IMR-90 (cell line): ENCODE measurements around the gene TRDN. TPM values are rescaled to one million over a fixed set of nuclear protein-coding genes. Genes with fewer than 3 reads are reported as not detected.
A peak's percentile ranks its signal among the peaks of the same experiment; 100 is the strongest.

Experiments used
- ATAC-seq: fragments of 200-7000 bp; cut with Tn5 transposase; 2 replicates; pipeline ENCODE4 v1.9.1; 2020; ENCODE audit warnings: low read depth, mild to moderate bottlenecking, moderate library complexity
- BruUV-seq: library from RNA; stranded (reverse); fragments of 400-500 nt; replicated peaks from 2 replicates; lab custom pipeline; 2021; lab: Mats Ljungman, UMichigan
- CTCF ChIA-PET: fragments of 300-600 bp; formaldehyde crosslinking; extraction: SDS; loops from one replicate; lab custom pipeline; 2021; ENCODE audit warnings: antibody characterized with exemption; lab: Yijun Ruan, JAX
- POLR2A ChIA-PET: fragments of 300-600 bp; sonication (Branson Sonifier 250); formaldehyde crosslinking; loops from one replicate; lab custom pipeline; 2022; ENCODE audit warnings: antibody characterized with exemption; ENCODE audit not compliant: unreplicated experiment; lab: Charles Lee
- DNase-seq: peaks from one replicate; pipeline ENCODE4 v3.0.0; 2013
- H2AFZ ChIP-seq: replicated peaks from 2 replicates; pipeline ENCODE3; 2013; ENCODE audit warnings: low read length, mild to moderate bottlenecking; ENCODE audit not compliant: poor library complexity
- H2AK5ac ChIP-seq: 2 replicates; pipeline ENCODE4 v1.6.1; 2013; ENCODE audit warnings: low read depth, low read length, inconsistent platforms
- H2AK9ac ChIP-seq: replicated peaks from 2 replicates; pipeline ENCODE3; 2013; ENCODE audit warnings: mild to moderate bottlenecking, low read depth, low read length, moderate library complexity; ENCODE audit not compliant: poor library complexity
- H2BK120ac ChIP-seq: 2 replicates; pipeline ENCODE4 v1.6.1; 2013; ENCODE audit warnings: low read depth, low read length, inconsistent platforms
- H2BK15ac ChIP-seq: 3 replicates; pipeline ENCODE4 v1.6.1; 2013; ENCODE audit warnings: low read depth, low read length, inconsistent platforms
- H2BK20ac ChIP-seq: 2 replicates; pipeline ENCODE4 v1.6.1; 2013; ENCODE audit warnings: low read depth, mild to moderate bottlenecking, inconsistent platforms, low read length, moderate library complexity
- H2BK5ac ChIP-seq: 2 replicates; pipeline ENCODE4 v1.6.1; 2013; ENCODE audit warnings: mild to moderate bottlenecking, low read depth, low read length, inconsistent platforms; ENCODE audit not compliant: poor library complexity, severe bottlenecking
- H3K14ac ChIP-seq: replicated peaks from 2 replicates; pipeline ENCODE4 v1.6.1; 2013; ENCODE audit warnings: low read depth, low read length, inconsistent platforms
- H3K18ac ChIP-seq: 2 replicates; pipeline ENCODE4 v1.6.1; 2013; ENCODE audit warnings: low read depth, low read length, control low read depth
- H3K23ac ChIP-seq: 2 replicates; pipeline ENCODE4 v1.6.1; 2013; ENCODE audit warnings: low read depth, low read length, inconsistent platforms
- H3K27ac ChIP-seq: 2 replicates; pipeline ENCODE4 v1.5.1; 2013; ENCODE audit warnings: mild to moderate bottlenecking, control low read depth, low read length; ENCODE audit not compliant: insufficient read depth
- H3K27me3 ChIP-seq: 2 replicates; pipeline ENCODE4 v1.6.1; 2013; ENCODE audit warnings: low read length; ENCODE audit not compliant: control insufficient read depth, insufficient read depth
- H3K36me3 ChIP-seq: 2 replicates; pipeline ENCODE4 v1.6.1; 2013; ENCODE audit warnings: low read length, mixed read lengths; ENCODE audit not compliant: control insufficient read depth, insufficient read depth
- H3K4ac ChIP-seq: 2 replicates; pipeline ENCODE4 v1.6.1; 2013; ENCODE audit warnings: low read depth, low read length, inconsistent platforms
- H3K4me1 ChIP-seq: 2 replicates; pipeline ENCODE4 v1.6.1; 2013; ENCODE audit warnings: low read length, mixed read lengths; ENCODE audit not compliant: control insufficient read depth, insufficient read depth
- H3K4me2 ChIP-seq: 2 replicates; pipeline ENCODE4 v1.6.1; 2013; ENCODE audit warnings: low read depth, mild to moderate bottlenecking, control low read depth, low read length, moderate library complexity
- H3K4me3 ChIP-seq: 2 replicates; pipeline ENCODE4 v1.5.1; 2013; ENCODE audit warnings: low read depth, mild to moderate bottlenecking, control low read depth, low read length, moderate library complexity; ENCODE audit not compliant: insufficient read depth
- H3K56ac ChIP-seq: 2 replicates; pipeline ENCODE4 v1.6.1; 2013; ENCODE audit warnings: low read length, inconsistent platforms; ENCODE audit not compliant: insufficient read depth; ENCODE audit errors: extremely low read depth
- H3K79me1 ChIP-seq, 2 experiments: 2 replicates each; pipeline ENCODE4 v1.6.1; 2013; ENCODE audit warnings: low read length in 2 of 2, inconsistent platforms in 1 of 2, low read depth in 1 of 2
- H3K9ac ChIP-seq: 2 replicates; pipeline ENCODE4 v1.6.1; 2013; ENCODE audit warnings: low read depth, low read length, control low read depth
- H3K9me1 ChIP-seq: 2 replicates; pipeline ENCODE4 v1.6.1; 2013; ENCODE audit warnings: low read length, inconsistent platforms; ENCODE audit not compliant: insufficient read depth
- H3K9me3 ChIP-seq: 2 replicates; pipeline ENCODE4 v1.6.1; 2013; ENCODE audit warnings: low read length; ENCODE audit not compliant: control insufficient read depth, insufficient read depth
- H4K20me1 ChIP-seq: 2 replicates; pipeline ENCODE4 v1.6.1; 2013; ENCODE audit warnings: low read length, inconsistent platforms; ENCODE audit not compliant: insufficient read depth
- H4K5ac ChIP-seq: 2 replicates; pipeline ENCODE4 v1.6.1; 2013; ENCODE audit warnings: mild to moderate bottlenecking, low read depth, low read length, control low read depth
- H4K8ac ChIP-seq, 2 experiments: 2 replicates each; pipeline ENCODE4 v1.6.1; 2013; ENCODE audit warnings: low read depth in 2 of 2, low read length in 2 of 2, control low read depth in 1 of 2, inconsistent platforms in 1 of 2
- H4K91ac ChIP-seq: 2 replicates; pipeline ENCODE4 v1.6.1; 2013; ENCODE audit warnings: low read depth, low read length, inconsistent platforms; ENCODE audit not compliant: insufficient read depth
- CEBPB ChIP-seq: IDR thresholded peaks from 2 replicates; pipeline ENCODE4 v1.6.1; 2012; ENCODE audit warnings: low read depth, low read length, improper control_type of control experiment
- MXI1 ChIP-seq: IDR thresholded peaks from 2 replicates; pipeline ENCODE4 v1.6.1; 2012; ENCODE audit warnings: low read depth, mild to moderate bottlenecking, low read length, moderate library complexity, borderline replicate concordance
- POLR2A ChIP-seq: IDR thresholded peaks from 2 replicates; pipeline ENCODE4 v1.6.1; 2012; ENCODE audit warnings: mild to moderate bottlenecking, low read depth, low read length
- RCOR1 ChIP-seq: IDR thresholded peaks from 2 replicates; pipeline ENCODE4 v1.6.1; 2012; ENCODE audit warnings: mild to moderate bottlenecking, low read length, improper control_type of control experiment; ENCODE audit not compliant: insufficient replicate concordance
- WGBS, 2 experiments: methylation state at CpG; one replicate each; pipeline versions ENCODE4 v1.1.5 to v1.1.7; 2013; ENCODE audit warnings: missing lambda C conversion rate in 2 of 2; ENCODE audit not compliant: insufficient read length in 1 of 2; ENCODE audit errors: extremely low coverage in 2 of 2; 5-methylcytosine and 5-hydroxymethylcytosine counted together
- dilution Hi-C: fragments of 300-500 bp; cut with HindIII; formaldehyde crosslinking; loops from one replicate; pipeline ENCODE4 v1.14.3; 2018; ENCODE audit warnings: low sequenced_read_pairs; ENCODE audit not compliant: unreplicated experiment
- in situ Hi-C: fragments of 300-500 bp; cut with MboI; formaldehyde crosslinking; loops from 3 replicates; pipeline ENCODE4 v1.14.3; 2019; ENCODE audit warnings: low sequenced_read_pairs, inconsistent platforms, mixed read lengths
- intact Hi-C: fragments of 100-400 bp; cut with micrococcal nuclease; formaldehyde crosslinking; loops from 2 replicates; pipeline ENCODE4 v1.10.0; 2022
- polyA plus RNA-seq, 3 experiments: library from polyadenylated mRNA; depleted of rRNA; stranded (reverse); fragments of >200 nt; gene quantifications; 2 replicates each; pipeline ENCODE4 v1.2.3, GENCODE V29; 2012; ENCODE audit warnings: low replicate concordance in 1 of 3
- total RNA-seq: library from RNA; depleted of rRNA; stranded (reverse); fragments of >200 nt; gene quantifications from 2 replicates; pipeline ENCODE4 v1.2.3, GENCODE V29; 2012

TRDN gene
- total and polyA plus RNA-seq, 2 of the 4 experiments (the other 2 are of a cell fraction): not detected

DNA sequence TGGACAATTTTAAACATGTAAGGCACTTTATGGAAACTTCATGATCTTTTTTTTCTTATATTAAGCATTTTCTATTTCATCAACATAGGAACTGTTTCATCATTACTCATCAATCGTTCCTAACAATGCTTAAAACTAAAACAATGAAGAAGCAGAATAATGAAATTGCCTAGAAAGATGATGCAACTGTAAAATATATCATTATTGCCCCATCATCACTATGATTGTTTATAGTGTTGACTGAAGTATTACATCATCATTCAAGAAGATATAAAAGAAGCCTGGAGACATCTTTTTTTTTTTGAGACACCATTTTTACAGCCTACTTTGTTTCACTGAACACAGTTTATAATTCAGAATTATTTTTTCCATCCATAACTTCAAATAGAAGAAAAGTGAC is 147.2 kb downstream of the TRDN start:
- Histone ChIP-seq H2BK120ac (no peak overlapping the region), H3K23ac (no peak overlapping the region), H3K4me2 (no peak overlapping the region), H3K4me3 (no peak overlapping the region), H3K36me3 (no peaks in the 10 kb centered on the region), H3K18ac (no peak overlapping the region), H3K56ac (no peak overlapping the region), H3K4ac (no peak overlapping the region), H2AFZ (no peak overlapping the region), H2AK9ac (no peak overlapping the region), H4K8ac (no peak overlapping the region), H3K4me1 (no peaks in the 10 kb centered on the region), H3K27me3 (no peaks in the 10 kb centered on the region), H3K79me1 (no peaks in the 10 kb centered on the region), H3K14ac (no peak overlapping the region), H4K5ac (no peak overlapping the region), H3K9me1 (no peaks in the 10 kb centered on the region), H3K27ac (no peak overlapping the region), H4K20me1 (no peaks in the 10 kb centered on the region), H2BK15ac (no peak overlapping the region), H3K9me3 (no peaks in the 10 kb centered on the region), H2AK5ac (no peak overlapping the region), H2BK20ac (no peak overlapping the region), H4K91ac (no peak overlapping the region), H2BK5ac (no peak overlapping the region), H3K9ac (no peak overlapping the region)
- no CpG with 5 or more reads among the region's 1 CpG for WGBS, 2 experiments
- in situ Hi-C loops (no loop called here), dilution Hi-C loops (no loop called here), intact Hi-C loops (no loop called here)
- CTCF ChIA-PET: no interaction called here
- DNase-seq (no peak), ATAC-seq (no peak)
- no peak for TF ChIP-seq POLR2A
- peak; percentile 49; the same call in 1 of the 2 replicates for TF ChIP-seq CEBPB
- no peak for TF ChIP-seq MXI1
- no peak for TF ChIP-seq RCOR1
- BruUV-seq: no TSS peak
- POLR2A ChIA-PET: no interaction called here
